GM23338 (cell line): ENCODE measurements around the gene GALNT13. TPM values are rescaled to one million over a fixed set of nuclear protein-coding genes. Genes with fewer than 3 reads are reported as not detected.

Source experiments
- ATAC-seq: fragments of 200-7000 bp; cut with Tn5 transposase; 3 replicates; pipeline ENCODE4 v1.9.1; 2020
- DNase-seq: peaks from one replicate; pipeline ENCODE4 v3.0.0-alpha.2; 2015; ENCODE audit warnings: low spot score
- H2AFZ ChIP-seq: fragments of 200-600 bp; sonication (generic); 2 replicates; pipeline ENCODE4 v1.8.0; 2016; ENCODE audit warnings: antibody characterized with exemption, mild to moderate bottlenecking, moderate library complexity
- H3F3A ChIP-seq: fragments of 200-600 bp; sonication (generic); replicated peaks from 2 replicates; pipeline ENCODE4 v1.8.0; 2017; ENCODE audit warnings: antibody characterized with exemption, mixed run types, low read depth
- H3K27ac ChIP-seq: fragments of 200-600 bp; sonication (generic); 2 replicates; pipeline ENCODE4 v1.6.1; 2016; ENCODE audit warnings: low read depth
- H3K27me3 ChIP-seq: fragments of 200-600 bp; sonication (generic); 2 replicates; pipeline ENCODE4 v1.8.0; 2016; ENCODE audit warnings: mild to moderate bottlenecking, mixed run types, moderate library complexity; ENCODE audit not compliant: insufficient read depth
- H3K36me3 ChIP-seq: fragments of 200-600 bp; sonication (generic); 2 replicates; pipeline ENCODE4 v1.8.0; 2016; ENCODE audit warnings: mild to moderate bottlenecking; ENCODE audit not compliant: insufficient read depth
- H3K4me1 ChIP-seq: fragments of 200-600 bp; sonication (generic); 2 replicates; pipeline ENCODE4 v1.8.0; 2016; ENCODE audit warnings: mild to moderate bottlenecking, moderate library complexity; ENCODE audit not compliant: insufficient read depth
- H3K4me2 ChIP-seq: fragments of 200-600 bp; sonication (generic); 2 replicates; pipeline ENCODE4 v1.7.1; 2017; ENCODE audit warnings: mixed run types
- H3K4me3 ChIP-seq: fragments of 200-600 bp; sonication (generic); 2 replicates; pipeline ENCODE4 v1.6.1; 2016; ENCODE audit warnings: mixed run types
- H3K79me2 ChIP-seq: fragments of 200-600 bp; sonication (generic); replicated peaks from 2 replicates; pipeline ENCODE4 v1.8.0; 2017; ENCODE audit warnings: mild to moderate bottlenecking; ENCODE audit not compliant: insufficient read depth
- H3K9me2 ChIP-seq: fragments of 200-600 bp; sonication (generic); 2 replicates; pipeline ENCODE4 v1.8.0; 2017; ENCODE audit not compliant: insufficient read depth
- H4K20me1 ChIP-seq: fragments of 200-600 bp; sonication (generic); replicated peaks from 2 replicates; pipeline ENCODE4 v1.8.0; 2017; ENCODE audit warnings: mild to moderate bottlenecking; ENCODE audit not compliant: insufficient read depth
- H3K27ac Mint-ChIP-seq: 2 replicates; pipeline ENCODE4 v1.8.0; 2020; ENCODE audit warnings: inconsistent platforms, mild to moderate bottlenecking, moderate library complexity, mixed read lengths
- H3K27me3 Mint-ChIP-seq: 3 replicates; pipeline ENCODE4 v1.8.0; 2022; ENCODE audit warnings: low read depth, mild to moderate bottlenecking, moderate library complexity, mixed read lengths, inconsistent platforms; ENCODE audit not compliant: insufficient read depth, poor library complexity
- H3K36me3 Mint-ChIP-seq: 3 replicates; pipeline ENCODE4 v1.8.0; 2021; ENCODE audit warnings: low read depth, mild to moderate bottlenecking, inconsistent platforms, moderate library complexity, mixed read lengths
- H3K4me1 Mint-ChIP-seq: 3 replicates; pipeline ENCODE4 v1.8.0; 2020; ENCODE audit warnings: mild to moderate bottlenecking, inconsistent platforms, mixed read lengths
- H3K4me3 Mint-ChIP-seq: 3 replicates; pipeline ENCODE4 v1.8.0; 2021; ENCODE audit warnings: moderate library complexity, mild to moderate bottlenecking, inconsistent platforms, mixed read lengths
- H3K9me3 Mint-ChIP-seq: 3 replicates; pipeline ENCODE4 v1.8.0; 2020; ENCODE audit warnings: moderate library complexity, mild to moderate bottlenecking, inconsistent platforms, mixed read lengths
- CREB1 ChIP-seq: fragments of 250-450 bp; sonication (Bioruptor Pico); IDR thresholded peaks from 2 replicates; pipeline ENCODE4 v1.5.0; 2020; ENCODE audit warnings: low read depth, mild to moderate bottlenecking, moderate library complexity
- ETS1 ChIP-seq: IDR thresholded peaks from 2 replicates; pipeline ENCODE4 v1.6.1; 2016; ENCODE audit warnings: antibody characterized with exemption
- EZH2 ChIP-seq: fragments of 200-600 bp; sonication (generic); IDR thresholded peaks from one replicate; pipeline ENCODE4 v1.8.0; 2017; ENCODE audit warnings: antibody characterized with exemption, mild to moderate bottlenecking, low read depth; ENCODE audit not compliant: unreplicated experiment
- EZH2phosphoT487 ChIP-seq: fragments of 200-600 bp; sonication (generic); IDR thresholded peaks from one replicate; pipeline ENCODE4 v1.8.1; 2018; ENCODE audit warnings: antibody characterized with exemption; ENCODE audit not compliant: unreplicated experiment
- JUNB ChIP-seq: IDR thresholded peaks from one replicate; pipeline ENCODE4 v1.6.1; 2016; ENCODE audit warnings: antibody characterized with exemption; ENCODE audit not compliant: unreplicated experiment
- NANOG ChIP-seq: IDR thresholded peaks from 2 replicates; pipeline ENCODE4 v1.6.1; 2016; ENCODE audit warnings: antibody characterized with exemption, borderline replicate concordance
- POLR2AphosphoS5 ChIP-seq: IDR thresholded peaks from 2 replicates; pipeline ENCODE4 v1.6.1; 2016; ENCODE audit warnings: antibody characterized with exemption, low read depth
- REST ChIP-seq: IDR thresholded peaks from one replicate; pipeline ENCODE4 v1.6.1; 2018; ENCODE audit warnings: antibody characterized with exemption; ENCODE audit not compliant: unreplicated experiment
- STAT1 ChIP-seq: IDR thresholded peaks from one replicate; pipeline ENCODE4 v1.6.1; 2016; ENCODE audit warnings: antibody characterized with exemption; ENCODE audit not compliant: unreplicated experiment
- ZNF114 ChIP-seq: fragments of 250-450 bp; sonication (Bioruptor Pico); IDR thresholded peaks from 2 replicates; pipeline ENCODE4 v1.5.0; 2020; ENCODE audit warnings: mild to moderate bottlenecking, moderate library complexity
- ZNF331 ChIP-seq: fragments of 250-450 bp; sonication (Bioruptor Pico); IDR thresholded peaks from 2 replicates; pipeline ENCODE4 v1.5.0; 2020; ENCODE audit warnings: low read depth, mild to moderate bottlenecking, moderate library complexity
- ZNF462 ChIP-seq: fragments of 250-450 bp; sonication (Bioruptor Pico); IDR thresholded peaks from 2 replicates; pipeline ENCODE4 v1.5.0; 2020; ENCODE audit warnings: mild to moderate bottlenecking, moderate library complexity
- polyA plus RNA-seq: library from polyadenylated mRNA; unstranded; fragments of >200 nt; fragmentation: Nextera tagmentation; extraction: Ambion mirVana; gene quantifications from 2 replicates; pipeline ENCODE4 v1.2.1, GENCODE V29; 2016
- total RNA-seq: library from RNA; depleted of rRNA; stranded (reverse); fragments of >200 nt; shearing (Covaris generic); gene quantifications from 2 replicates; pipeline ENCODE4 v1.2.3, GENCODE V29; 2014
- TF ChIP-seq, protein P1 (sequence below), 2 experiments: fragments of 200-600 bp in 1 of 2; sonication (generic) in 1 of 2; conservative IDR thresholded peaks; 2 replicates each; pipeline versions ENCODE4 v1.5.1 to v1.6.1; 2016 to 2017; ENCODE audit warnings: antibody characterized with exemption in 2 of 2, low read depth in 2 of 2, mild to moderate bottlenecking in 2 of 2, moderate library complexity in 1 of 2

Gene GALNT13
- total and polyA plus RNA-seq, 2 experiments from 2014 or later: 3.5 to 5.2 TPM

GRCh38 chr2:153886833-153887232, 15.1 kb downstream of the GALNT13 start:
- TF ChIP-seq EZH2phosphoT487: no peak
- no peak for TF ChIP-seq STAT1
- TF ChIP-seq ETS1: no peak
- no peak for TF ChIP-seq REST
- TF ChIP-seq, protein P1, sequence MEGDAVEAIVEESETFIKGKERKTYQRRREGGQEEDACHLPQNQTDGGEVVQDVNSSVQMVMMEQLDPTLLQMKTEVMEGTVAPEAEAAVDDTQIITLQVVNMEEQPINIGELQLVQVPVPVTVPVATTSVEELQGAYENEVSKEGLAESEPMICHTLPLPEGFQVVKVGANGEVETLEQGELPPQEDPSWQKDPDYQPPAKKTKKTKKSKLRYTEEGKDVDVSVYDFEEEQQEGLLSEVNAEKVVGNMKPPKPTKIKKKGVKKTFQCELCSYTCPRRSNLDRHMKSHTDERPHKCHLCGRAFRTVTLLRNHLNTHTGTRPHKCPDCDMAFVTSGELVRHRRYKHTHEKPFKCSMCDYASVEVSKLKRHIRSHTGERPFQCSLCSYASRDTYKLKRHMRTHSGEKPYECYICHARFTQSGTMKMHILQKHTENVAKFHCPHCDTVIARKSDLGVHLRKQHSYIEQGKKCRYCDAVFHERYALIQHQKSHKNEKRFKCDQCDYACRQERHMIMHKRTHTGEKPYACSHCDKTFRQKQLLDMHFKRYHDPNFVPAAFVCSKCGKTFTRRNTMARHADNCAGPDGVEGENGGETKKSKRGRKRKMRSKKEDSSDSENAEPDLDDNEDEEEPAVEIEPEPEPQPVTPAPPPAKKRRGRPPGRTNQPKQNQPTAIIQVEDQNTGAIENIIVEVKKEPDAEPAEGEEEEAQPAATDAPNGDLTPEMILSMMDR (conservative IDR thresholded peaks at IDR 0.05; ENCODE audit: low read depth in 2 of 2): no peak
- TF ChIP-seq JUNB: no peak
- TF ChIP-seq POLR2AphosphoS5: no peak
- no peak for TF ChIP-seq ZNF114 (CRISPR knock-in tag)
- no peak for TF ChIP-seq CREB1 (CRISPR knock-in tag)
- no peak for TF ChIP-seq NANOG
- TF ChIP-seq ZNF462 (CRISPR knock-in tag): no peak
- no peak for TF ChIP-seq ZNF331
- TF ChIP-seq EZH2: no peak
- H3K9me3 Mint-ChIP-seq: no peaks in the 10 kb centered on the region

More at GRCh38 chr2:153886833-153887232, 15.1 kb downstream of the GALNT13 start:
- Mint-ChIP-seq H3K4me3 (no peak overlapping the region), H3K27ac (no peak overlapping the region), H3K4me1 (peaks cover 19% of the 10 kb centered on the region), H3K36me3 (no peaks in the 10 kb centered on the region), H3K27me3 (no peaks in the 10 kb centered on the region)
- Histone ChIP-seq H3K79me2 (no peaks in the 10 kb centered on the region), H3K4me1 (no peaks in the 10 kb centered on the region; the same call in 1 of the 2 replicates), H3K36me3 (no peaks in the 10 kb centered on the region), H2AFZ (no peak overlapping the region), H4K20me1 (no peaks in the 10 kb centered on the region), H3K9me2 (no peaks in the 10 kb centered on the region), H3K27ac (no peak overlapping the region), H3K4me2 (no peak overlapping the region), H3F3A (no peaks in the 10 kb centered on the region), H3K4me3 (no peak overlapping the region), H3K27me3 (no peaks in the 10 kb centered on the region)
- no peak for DNase-seq
- no peak for ATAC-seq
